Endothelial cell of coronary artery (primary cell): ENCODE data around the gene CYGB. TPM values are rescaled to one million over a fixed set of nuclear protein-coding genes. Genes with fewer than 3 reads are reported as not detected.

ENCODE experiments used
- total RNA-seq: library from RNA; depleted of rRNA; stranded (reverse); fragments of >200 nt; gene quantifications from 2 replicates; pipeline ENCODE4 v1.2.3, GENCODE V29; 2014

CYGB gene
- total RNA-seq: 0.45 and 5.0 TPM in 2 replicates

GRCh38 chr17:76537578-76538280, at the start of gene CYGB:
TSS of gene CYGB (minus strand) at chr17:76537709. CDS start at chr17:76537542, 167 bp downstream.

GRCh38 chr17:76585649-76586593, 48.4 kb upstream of the CYGB start, which contains the start of gene ST6GALNAC2:
TSS of gene ST6GALNAC2 (minus strand) at chr17:76585860. CDS start at chr17:76585808, 52 bp downstream.

GRCh38 chr17:76539631-76540271, 2.2 kb upstream of the CYGB start, which contains the start of gene PRCD:
TSS of gene PRCD (plus strand) at chr17:76540044. CDS start at chr17:76540142, 98 bp downstream.

GRCh38 chr17:76501018-76501826, 36.3 kb downstream of the CYGB start, which contains the start of gene RHBDF2:
TSS of gene RHBDF2 (minus strand) at chr17:76501423. CDS start at chr17:76481524, 19,899 bp downstream.

Other genes with a start within 250 kb of the CYGB start
- 2.9 and 4.1 TPM in 2 replicates for gene QRICH2, start 229.4 kb downstream of the CYGB start, total RNA-seq
- 36.9 and 51.6 TPM in 2 replicates for gene PRPSAP1, start 183.8 kb downstream of the CYGB start, total RNA-seq
- gene SPHK1, start 153.1 kb downstream of the CYGB start, total RNA-seq: 102 and 124 TPM in 2 replicates
- 22.7 and 32.5 TPM in 2 replicates for gene UBE2O, start 84.6 kb downstream of the CYGB start, total RNA-seq
- not detected in 2 replicates for gene AANAT, start 70.1 kb downstream of the CYGB start, total RNA-seq
- gene RHBDF2, start 36.3 kb downstream of the CYGB start, total RNA-seq: 9.1 and 22.9 TPM in 2 replicates
- gene PRCD, start 2.3 kb upstream of the CYGB start, total RNA-seq: 0.85 TPM in 1 of 2 replicates, not detected in the other
- gene ST6GALNAC2, start 48.2 kb upstream of the CYGB start, total RNA-seq: 0.66 TPM in 1 of 2 replicates, not detected in the other
- gene ST6GALNAC1, start 106.0 kb upstream of the CYGB start, total RNA-seq: 0.27 TPM in 1 of 2 replicates, not detected in the other
- 78.5 and 200 TPM in 2 replicates for gene MXRA7, start 173.3 kb upstream of the CYGB start, total RNA-seq
- 19.6 and 29.7 TPM in 2 replicates for gene JMJD6, start 188.9 kb upstream of the CYGB start, total RNA-seq
- 13.6 and 14.8 TPM in 2 replicates for gene METTL23, start 189.1 kb upstream of the CYGB start, total RNA-seq
- 185 and 239 TPM in 2 replicates for gene SRSF2, start 199.6 kb upstream of the CYGB start, total RNA-seq
- gene MFSD11, start 200.4 kb upstream of the CYGB start, total RNA-seq: 19.0 and 22.8 TPM in 2 replicates